Suppressor macrophage treated with lipopolysaccharide for 4 hours (primary cell): ENCODE measurements around the gene GRIK3.

ENCODE experiments used
- DNase-seq: peaks from one replicate; pipeline ENCODE4 v3.0.0-alpha.2; 2020

GRIK3 gene

DNA sequence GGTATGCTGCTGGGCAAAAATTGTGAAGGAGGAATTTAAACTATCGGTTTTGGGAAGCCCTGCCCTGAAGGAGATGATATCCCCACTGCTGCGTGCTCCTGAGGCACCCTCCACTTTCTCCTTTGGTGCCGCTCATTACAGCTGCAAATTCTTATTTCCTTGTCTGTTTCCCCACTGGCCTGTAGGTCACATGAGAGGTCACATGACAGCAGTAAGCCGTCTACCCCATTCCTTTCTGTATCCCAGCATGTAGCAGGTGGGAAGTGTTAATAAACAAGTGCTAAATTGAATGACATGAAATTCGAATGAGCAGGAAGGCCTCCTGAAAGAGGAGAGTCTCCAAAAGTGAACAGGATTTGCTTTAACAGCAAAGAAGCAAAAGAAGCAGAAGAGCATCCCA, 58.7 kb downstream of the GRIK3 start:
- DNase-seq: no peak

- DNase-seq: no peak
Measured at GRCh38 chr1:36973056-36973455, 61.3 kb downstream of the GRIK3 start.

DNA sequence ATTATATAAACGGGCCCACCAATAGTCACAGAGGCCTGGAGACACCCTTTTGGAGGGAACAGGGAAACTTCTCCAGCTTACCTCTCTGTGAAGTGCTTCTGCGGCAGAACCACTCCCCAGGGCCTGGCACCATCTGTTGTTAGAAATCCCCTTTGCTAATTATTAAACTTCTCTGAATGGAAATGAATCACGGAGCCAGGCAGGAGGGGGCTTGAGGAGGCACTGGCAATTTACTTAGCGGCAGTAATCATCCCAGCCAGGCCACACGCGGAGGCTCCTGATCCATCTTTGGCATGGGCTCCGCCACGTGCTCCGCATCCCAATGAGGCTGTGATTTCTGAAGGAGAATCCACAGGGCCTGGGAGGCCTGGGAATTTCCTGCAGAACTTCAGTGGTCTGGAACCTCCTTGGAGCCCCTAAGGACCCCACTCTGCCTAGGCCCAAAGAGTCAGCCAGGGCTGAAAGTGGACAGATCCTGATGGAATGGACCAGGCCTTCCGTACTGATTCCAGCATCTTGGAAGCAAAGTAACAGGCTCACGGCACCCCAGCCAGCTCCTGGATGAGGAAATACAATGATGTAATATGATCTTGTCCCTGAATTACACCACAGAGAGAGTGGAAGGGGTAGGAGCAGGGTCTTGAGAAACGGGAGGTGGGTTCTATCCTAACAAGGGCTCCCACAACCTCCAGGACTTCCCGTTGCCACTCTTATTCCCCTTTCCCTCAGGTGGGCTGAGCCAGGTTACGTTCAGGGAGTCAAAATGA, 62.3 kb downstream of the GRIK3 start:
- DNase-seq: no peak

DNA sequence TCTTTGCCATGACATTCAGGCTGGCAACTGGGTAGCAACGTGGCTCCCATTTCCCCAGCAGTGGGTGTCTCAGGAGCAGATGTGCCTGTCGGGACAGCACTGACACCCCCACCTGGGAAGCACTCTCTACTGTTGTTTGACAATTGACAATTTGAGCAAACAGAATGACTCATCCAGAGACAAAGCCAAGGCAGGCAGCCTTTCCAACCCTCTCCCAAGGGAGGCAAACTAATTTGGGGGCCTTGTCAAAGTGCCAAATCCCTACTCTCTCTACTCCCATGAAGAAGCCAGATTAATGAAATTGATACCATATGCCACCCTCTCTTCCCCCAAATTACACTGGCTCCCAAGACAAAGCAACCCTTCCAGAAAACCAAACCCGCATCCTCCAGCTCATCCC, 65.6 kb downstream of the GRIK3 start:
- no peak for DNase-seq

- peak; percentile 9 for DNase-seq
Measured at GRCh38 chr1:36966242-36966641, 68.1 kb downstream of the GRIK3 start.

- DNase-seq: no peak
Measured at GRCh38 chr1:36965275-36966159, 68.8 kb downstream of the GRIK3 start.

- DNase-seq: no peak
Measured at GRCh38 chr1:36964830-36965229, 69.5 kb downstream of the GRIK3 start.

- no peak for DNase-seq
Measured at GRCh38 chr1:36963006-36963405, 71.3 kb downstream of the GRIK3 start.

- no peak for DNase-seq
Measured at GRCh38 chr1:36961062-36961615, 73.2 kb downstream of the GRIK3 start.

DNA sequence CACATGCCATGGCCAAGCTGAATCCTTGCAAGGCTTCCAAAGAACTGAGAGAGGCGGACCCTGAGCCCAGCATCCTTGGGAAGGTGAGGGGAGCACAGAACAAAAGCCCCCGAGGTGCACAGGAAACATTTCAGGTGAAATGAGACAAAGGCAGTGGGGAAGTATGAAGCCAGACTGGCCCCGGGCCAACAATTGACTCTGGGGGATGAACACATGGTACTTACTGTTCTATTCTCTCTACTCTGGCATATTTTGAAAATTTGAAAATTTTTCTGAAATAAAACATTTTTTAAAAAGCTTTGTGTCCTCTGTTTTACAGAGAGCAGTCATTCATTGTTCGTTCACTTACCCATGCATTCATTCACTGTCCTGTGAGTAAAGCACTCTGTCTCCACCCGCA, 77.7 kb downstream of the GRIK3 start:
- DNase-seq: no peak

DNA sequence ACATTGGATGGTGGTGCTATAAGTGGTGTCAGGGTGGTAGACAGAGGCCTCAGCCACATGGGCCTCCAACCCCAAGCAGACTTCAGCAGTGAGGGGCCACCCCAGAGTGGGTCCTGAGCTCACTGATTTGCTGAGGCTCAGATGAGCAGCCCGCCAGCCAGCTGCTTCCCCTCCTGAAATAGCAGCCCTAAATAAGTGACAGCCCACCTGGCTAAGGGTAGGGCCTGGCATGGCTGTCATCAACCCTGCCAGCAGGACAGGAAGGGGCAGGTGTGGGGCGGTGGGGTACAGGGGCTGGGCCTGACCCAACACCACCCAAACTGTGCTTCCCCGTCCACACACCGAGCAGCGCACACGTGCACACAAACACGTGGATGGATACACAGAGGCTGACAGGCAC, 79.3 kb downstream of the GRIK3 start:
- DNase-seq: no peak

GRCh38 chr1:36953061-36953460, 81.3 kb downstream of the GRIK3 start:
- no peak for DNase-seq

DNA sequence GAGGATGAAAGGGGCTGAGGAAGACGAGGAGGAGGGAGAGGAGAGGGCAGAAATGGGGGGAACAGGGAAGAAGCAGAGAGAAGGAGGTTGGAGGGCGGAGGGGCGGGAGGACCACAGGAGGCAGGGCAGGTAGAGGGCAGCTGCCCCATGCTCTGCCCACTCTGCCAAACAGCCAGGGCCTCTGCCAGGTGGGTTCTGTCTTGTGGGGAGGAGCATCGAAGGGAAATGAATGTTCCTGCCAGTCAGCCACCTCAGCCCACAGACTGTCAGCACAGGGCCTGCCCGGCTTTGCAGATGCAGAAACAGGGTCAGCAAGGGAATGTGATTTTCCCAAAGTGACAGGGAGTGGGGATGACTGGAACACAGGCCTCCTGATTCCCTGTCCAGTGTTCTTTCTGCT, 82.6 kb downstream of the GRIK3 start:
- DNase-seq: no peak

DNA sequence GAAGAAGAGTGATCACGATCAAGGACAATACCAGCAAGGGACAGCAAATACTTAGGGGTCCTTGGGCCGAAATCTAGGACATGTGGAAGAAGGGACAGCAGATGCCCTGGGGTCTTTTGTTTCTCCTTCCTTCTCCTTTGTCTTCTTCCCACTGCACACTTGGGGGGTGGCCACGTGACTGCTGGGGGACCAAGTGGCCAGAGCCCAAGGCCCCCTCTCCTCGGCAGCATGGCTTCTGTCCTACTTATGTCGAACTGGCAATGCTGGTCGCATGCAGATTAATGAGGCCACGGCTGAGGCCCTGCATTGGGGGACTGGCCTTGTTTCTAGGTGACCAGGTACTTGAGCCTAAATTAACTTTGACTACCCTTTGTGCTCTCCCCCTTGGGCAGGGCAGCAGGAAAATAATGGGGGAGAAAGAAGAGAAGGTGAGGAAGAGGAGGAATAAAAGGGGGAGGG, 83.0 kb downstream of the GRIK3 start:
- no peak for DNase-seq

GRCh38 chr1:36950604-36951291, 83.6 kb downstream of the GRIK3 start:
- DNase-seq: no peak

GRCh38 chr1:36948606-36949005, 85.7 kb downstream of the GRIK3 start:
- DNase-seq: no peak

DNA sequence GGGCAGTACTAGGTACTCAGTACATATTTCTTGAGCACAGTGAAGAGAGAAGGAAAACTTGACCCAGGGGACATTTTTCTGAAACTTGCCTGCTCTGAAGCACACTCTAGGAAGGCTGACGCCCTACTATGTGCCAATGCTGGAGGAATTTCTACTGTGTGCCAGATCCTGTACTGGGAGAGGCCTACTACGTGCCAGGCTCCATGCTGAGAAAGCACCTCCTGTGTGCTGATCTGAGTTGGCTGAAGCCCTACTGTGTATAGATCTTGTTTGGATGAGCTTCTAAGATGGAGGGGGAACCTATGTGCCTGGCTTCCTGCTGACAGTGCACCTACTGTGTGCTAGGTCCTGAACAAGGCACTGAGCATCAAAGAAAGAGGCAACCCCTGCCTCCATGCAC, 86.2 kb downstream of the GRIK3 start:
- no peak for DNase-seq

DNA sequence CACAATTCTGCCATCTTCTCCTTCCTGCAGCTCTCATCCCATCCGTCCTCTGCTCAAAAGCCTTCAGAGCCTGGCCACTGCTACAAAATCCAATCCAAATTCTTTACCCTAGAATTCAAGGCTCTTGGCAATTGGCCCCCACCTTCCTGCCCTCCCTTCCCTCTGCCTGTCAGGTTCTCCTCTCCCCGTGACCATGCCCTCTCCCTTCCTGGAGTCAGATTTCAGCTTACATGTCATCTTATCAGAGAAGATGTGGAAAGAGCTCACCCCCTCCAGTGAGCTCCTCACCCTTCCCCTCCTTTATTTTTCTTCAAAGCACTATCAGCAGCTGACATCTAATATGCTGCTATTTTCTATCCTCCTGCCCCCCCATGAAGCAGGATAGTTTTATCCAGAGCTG, 86.9 kb downstream of the GRIK3 start:
- DNase-seq: no peak

GRCh38 chr1:36944883-36945282, 89.4 kb downstream of the GRIK3 start:
- DNase-seq: no peak

- no peak for DNase-seq
Measured at GRCh38 chr1:36942148-36942547, 92.2 kb downstream of the GRIK3 start.

DNA sequence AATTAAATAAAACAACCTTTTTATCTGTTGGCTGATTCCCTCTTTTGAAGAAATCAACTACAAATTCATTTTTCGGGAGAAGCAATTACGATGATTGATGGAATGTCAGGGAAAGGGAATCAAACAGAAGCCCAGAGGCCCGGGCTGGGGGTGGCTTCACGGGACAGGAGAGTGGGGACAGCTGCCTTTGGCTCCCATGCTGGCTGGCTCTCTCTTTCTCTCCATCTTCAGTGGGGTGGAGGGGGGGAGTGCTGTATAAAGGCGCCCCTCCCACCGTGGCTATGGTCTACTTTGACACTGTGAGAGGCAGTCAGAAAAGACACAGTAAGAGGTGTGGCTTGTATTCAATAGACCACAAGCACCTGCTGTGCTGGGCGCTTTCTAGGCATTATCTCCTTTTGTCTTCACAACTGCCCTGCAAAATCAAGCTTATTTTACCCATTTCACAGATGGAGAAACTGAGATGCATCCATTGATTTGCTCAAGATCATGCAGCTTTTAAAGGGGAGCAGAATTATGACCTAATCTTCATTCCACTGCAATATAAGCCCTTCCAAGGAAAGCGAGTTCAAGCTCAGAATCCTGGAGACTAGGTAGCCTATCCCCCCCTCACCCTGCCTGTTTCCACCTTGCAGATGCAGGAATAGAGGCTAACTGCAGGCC, 92.9 kb downstream of the GRIK3 start:
- no peak for DNase-seq

GRCh38 chr1:36938819-36939218, 95.5 kb downstream of the GRIK3 start:
- no peak for DNase-seq

DNA sequence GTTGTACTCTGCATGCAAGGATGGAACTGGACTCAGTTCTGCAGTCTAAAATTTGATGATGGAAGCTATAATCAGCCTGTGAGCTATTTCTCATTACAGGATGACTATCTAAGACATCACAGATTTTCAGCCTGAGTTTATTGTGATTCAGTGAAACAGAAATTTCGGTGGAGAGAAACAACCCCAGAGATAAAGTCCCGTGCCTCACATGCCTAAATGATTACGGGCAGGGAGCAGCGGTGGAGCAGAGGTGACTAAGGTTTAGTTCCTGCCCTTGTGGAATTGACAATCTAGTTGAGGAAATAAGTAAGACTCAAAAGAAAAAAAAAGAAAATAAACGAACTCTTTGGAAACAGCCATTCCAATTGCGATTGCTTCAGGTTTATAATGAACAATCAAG, 96.9 kb downstream of the GRIK3 start:
- no peak for DNase-seq
